Lung (tissue), 12 donors: Measurements from ENCODE around the gene FER. TPM values are rescaled to one million over a fixed set of nuclear protein-coding genes. Genes with fewer than 3 reads are reported as not detected.

Experiments
- ATAC-seq: fragments of 200-7000 bp; cut with Tn5 transposase; one replicate; pipeline ENCODE4 v1.9.1; 2020; ENCODE audit warnings: moderate number of reproducible peaks; ENCODE audit not compliant: insufficient read depth, low FRiP score
- DNase-seq, 3 donors: peaks; one replicate each; pipeline ENCODE4 v3.0.0-alpha.2; 2013 to 2017
- H3K27ac ChIP-seq, 2 donors: one replicate each; pipeline ENCODE4 v1.5.1; 2013; ENCODE audit warnings: mild to moderate bottlenecking in 2 of 2, moderate library complexity in 2 of 2, control low read depth in 1 of 2, inconsistent platforms in 1 of 2, low read depth in 1 of 2, low read length in 1 of 2
- H3K27me3 ChIP-seq, 3 donors: one replicate each; pipeline ENCODE4 v1.5.1; 2013; ENCODE audit warnings: low read length in 2 of 3; ENCODE audit not compliant: control insufficient read depth in 3 of 3, insufficient read depth in 3 of 3
- H3K36me3 ChIP-seq, 4 donors: one replicate each; pipeline ENCODE4 v1.5.1; 2013; ENCODE audit warnings: low read length in 4 of 4, mild to moderate bottlenecking in 1 of 4, moderate library complexity in 1 of 4; ENCODE audit not compliant: control insufficient read depth in 4 of 4, insufficient read depth in 4 of 4
- H3K4me1 ChIP-seq, 5 donors: one replicate each; pipeline ENCODE4 v1.5.1; 2013; ENCODE audit warnings: low read length in 5 of 5, mild to moderate bottlenecking in 2 of 5, moderate library complexity in 1 of 5; ENCODE audit not compliant: control insufficient read depth in 5 of 5, insufficient read depth in 5 of 5
- H3K4me3 ChIP-seq: one replicate; pipeline ENCODE4 v1.5.1; 2013; ENCODE audit warnings: mild to moderate bottlenecking, control low read depth, moderate library complexity
- H3K9ac ChIP-seq, 2 donors: one replicate each; pipeline ENCODE4 v1.5.1; 2013; ENCODE audit warnings: low read length in 2 of 2, control low read depth in 1 of 2; ENCODE audit not compliant: insufficient read depth in 1 of 2
- H3K9me3 ChIP-seq, 4 donors: one replicate each; pipeline ENCODE4 v1.5.1; 2013; ENCODE audit warnings: low read length in 3 of 4, mild to moderate bottlenecking in 1 of 4, moderate library complexity in 1 of 4; ENCODE audit not compliant: control insufficient read depth in 4 of 4, insufficient read depth in 3 of 4
- CTCF ChIP-seq: IDR thresholded peaks from 2 replicates; pipeline ENCODE4 v1.5.1; 2012; ENCODE audit warnings: mild to moderate bottlenecking; ENCODE audit errors: control extremely low read depth, extremely low read depth
- WGBS, 2 donors: extraction: QIAGEN DNeasy Blood & Tissue Kit; methylation state at CpG; one replicate each; pipeline ENCODE4 v1.1.7; 2013; 5-methylcytosine and 5-hydroxymethylcytosine counted together
- polyA plus RNA-seq, 2 donors: library from polyadenylated mRNA; stranded (reverse); fragments of 200-250 nt; gene quantifications; one replicate each; pipeline ENCODE4 v1.2.1, GENCODE V29; 2013
- total RNA-seq, 2 donors: library from RNA; depleted of rRNA in 1 of 2; stranded (reverse); fragments of >200 nt in 1 of 2; gene quantifications; one replicate each; pipeline ENCODE4 v1.2.1, GENCODE V29; 2014 to 2021
- donor health status: control.
- donor health status: control.
- donor health status: Bipolar disorder and iron deficiency.
- donor health status: healthy.
- donor health status: DM: yes; HTN: yes; CAD: no.

Gene FER
- total and polyA plus RNA-seq, 4 donors, result 2.6 to 88.6 (median 12.2) TPM

- DNase-seq (no peak), ATAC-seq (no peak)
- Histone ChIP-seq H3K27me3 (no peaks in the 10 kb centered on the region), H3K4me3 (no peak overlapping the region), H3K9ac (no peak overlapping the region), H3K9me3 (no peaks in the 10 kb centered on the region), H3K4me1 (peaks cover 0 to 21% (median 4%) of the 10 kb centered on the region in 5 donors), H3K36me3 (no peaks in the 10 kb centered on the region), H3K27ac (no peak overlapping the region)
- no peak for TF ChIP-seq CTCF
- 74% methylated on average over 1 of the region's 1 CpG for WGBS, 2 donors
Measured at GRCh38 chr5:108730617-108731340, 16.9 kb upstream of the FER start.

GRCh38 chr5:108735790-108736189 is 11.9 kb upstream of the FER start:
- WGBS, 2 donors, result 61 to 82% methylated on average over 5 of the region's 5 CpGs
- no peaks in the 10 kb centered on the region for H3K9me3 ChIP-seq
- no peak overlapping the region for H3K27ac ChIP-seq
- H3K36me3 ChIP-seq, result no peaks in the 10 kb centered on the region
- ATAC-seq (no peak), DNase-seq (no peak)
- no peaks in the 10 kb centered on the region for H3K4me1 ChIP-seq
- no peak overlapping the region for H3K4me3 ChIP-seq
- H3K9ac ChIP-seq, result no peak overlapping the region
- no peaks in the 10 kb centered on the region for H3K27me3 ChIP-seq
- TF ChIP-seq CTCF, result no peak

GRCh38 chr5:108736855-108737254 is 10.8 kb upstream of the FER start:
- no peak overlapping the region for H3K27ac ChIP-seq
- H3K4me1 ChIP-seq, result no peaks in the 10 kb centered on the region
- H3K36me3 ChIP-seq, result no peaks in the 10 kb centered on the region
- no peak for TF ChIP-seq CTCF
- DNase-seq, result no peak
- 92 to 93% methylated on average over 7 of the region's 7 CpGs for WGBS, 2 donors
- H3K4me3 ChIP-seq, result no peak overlapping the region
- no peak for ATAC-seq
- no peaks in the 10 kb centered on the region for H3K27me3 ChIP-seq
- no peak overlapping the region for H3K9ac ChIP-seq
- H3K9me3 ChIP-seq, result no peaks in the 10 kb centered on the region

- Histone ChIP-seq H3K4me1 (peaks cover 0 to 6% (median 0%) of the 10 kb centered on the region in 5 donors), H3K36me3 (no peaks in the 10 kb centered on the region), H3K4me3 (no peak overlapping the region), H3K9ac (no peak overlapping the region), H3K27ac (no peak overlapping the region), H3K27me3 (no peaks in the 10 kb centered on the region), H3K9me3 (no peaks in the 10 kb centered on the region)
- WGBS, 2 donors, result 90 to 92% methylated on average over 4 of the region's 4 CpGs
- TF ChIP-seq CTCF, result no peak
- DNase-seq, result no peak
- ATAC-seq, result no peak
Measured at GRCh38 chr5:108739376-108739775, 8.3 kb upstream of the FER start.
